ENCODE measurements around the gene CSNK1A1.

GRCh38 chr5:149567226-149567625 lies 16.0 kb upstream of the CSNK1A1 start:
- no peak for TF ChIP-seq POLR2A (IDR thresholded peaks at IDR 0.05; ENCODE audit: low read depth, low read length)
- TF ChIP-seq POLR2AphosphoS5 (IDR thresholded peaks at IDR 0.05; ENCODE audit: low read depth, low read length) = no peak

Data from GM12891 (cell line).